ENCODE data around the gene RASA3. TPM values are rescaled to one million over a fixed set of nuclear protein-coding genes. Genes with fewer than 3 reads are reported as not detected.
A peak's percentile ranks its signal among the peaks of the same experiment; 100 is the strongest.
"Not testable (repeated sequence)": the region's sequence is repeated elsewhere in the genome, so short reads cannot be mapped to it uniquely, and the experiment has no call there.

Gene RASA3
- total and polyA plus RNA-seq, 12 donors: 6.8 to 16.9 (median 10.3) TPM

- ATAC-seq: peak in 7 of 8 donors; percentile 54 to 78 (median 75)
- no peak for TF ChIP-seq CTCF (IDR thresholded peaks at IDR 0.05)
- H3K9me3 ChIP-seq: no peaks in the 10 kb centered on the region
- WGBS, 2 donors: 31 to 40% methylated on average over 11 to 14 of the region's 14 CpGs
- peak in 1 of 2 donors; percentile 54 for DNase-seq
- H3K4me1 ChIP-seq: peaks cover 13 to 76% (median 38%) of the 10 kb centered on the region in 9 donors
- no peaks in the 10 kb centered on the region for H3K36me3 ChIP-seq
- no peaks in the 10 kb centered on the region for H3K27me3 ChIP-seq
- H3K4me3 ChIP-seq: peak overlapping the region in 3 of 10 donors; percentile 9 to 25 (median 12)
- intact Hi-C loops (cut with DNase I): no loop called here
- peak overlapping the region in 9 of 10 donors; percentile 37 to 86 (median 78) for H3K27ac ChIP-seq
Measured at GRCh38 chr13:114119196-114119595, 13.2 kb downstream of the RASA3 start.

GRCh38 chr13:114118511-114119123 lies 13.8 kb downstream of the RASA3 start:
- Histone ChIP-seq H3K9me3 (no peaks in the 10 kb centered on the region), H3K4me1 (peaks cover 13 to 74% (median 38%) of the 10 kb centered on the region in 9 donors), H3K4me3 (peak overlapping the region in 2 of 10 donors; percentile 12 to 25), H3K36me3 (no peaks in the 10 kb centered on the region), H3K27ac (peak overlapping the region; percentile 37 to 86 (median 78)), H3K27me3 (no peaks in the 10 kb centered on the region)
- 45 to 51% methylated on average over 11 of the region's 11 CpGs for WGBS, 2 donors
- peak in 4 of 8 donors; percentile 20 to 43 (median 33) for ATAC-seq
- TF ChIP-seq CTCF (IDR thresholded peaks at IDR 0.05): no peak
- intact Hi-C loops (cut with DNase I): no loop called here
- DNase-seq: no peak

- no peaks in the 10 kb centered on the region for H3K9me3 ChIP-seq
- H3K27me3 ChIP-seq: no peaks in the 10 kb centered on the region
- DNase-seq: no peak
- ATAC-seq: no peak
- no peak overlapping the region for H3K4me3 ChIP-seq
- intact Hi-C loops (cut with DNase I): no loop called here
- TF ChIP-seq CTCF (IDR thresholded peaks at IDR 0.05): no peak
- H3K27ac ChIP-seq: peak overlapping the region in 7 of 10 donors; percentile 34 to 86 (median 78)
- WGBS, 2 donors: 63 to 82% methylated on average over 6 of the region's 6 CpGs
- H3K4me1 ChIP-seq: peaks cover 13 to 68% (median 38%) of the 10 kb centered on the region in 9 donors
- H3K36me3 ChIP-seq: peaks cover 0 to 3% (median 0%) of the 10 kb centered on the region in 9 donors
Measured at GRCh38 chr13:114118086-114118485, 14.3 kb downstream of the RASA3 start.

- ATAC-seq; H3K9me3 ChIP-seq; DNase-seq; H3K4me3 ChIP-seq; intact Hi-C loops (cut with DNase I); H3K36me3 ChIP-seq; H3K27me3 ChIP-seq; H3K27ac ChIP-seq: not testable (repeated sequence)
- H3K4me1 ChIP-seq: peaks cover 10 to 62% (median 31%) of the 10 kb centered on the region in 9 donors
- 91 to 93% methylated on average over 20 of the region's 20 CpGs for WGBS, 2 donors
Measured at GRCh38 chr13:114117341-114117874, 15.0 kb downstream of the RASA3 start.

- no peaks in the 10 kb centered on the region for H3K27me3 ChIP-seq
- no peak overlapping the region for H3K27ac ChIP-seq
- intact Hi-C loops (cut with DNase I): no loop called here
- H3K4me1 ChIP-seq: peaks cover 5 to 60% (median 24%) of the 10 kb centered on the region in 9 donors
- DNase-seq (no peak), ATAC-seq (no peak)
- 92 to 95% methylated on average over 17 of the region's 17 CpGs for WGBS, 2 donors
- H3K36me3 ChIP-seq: peaks cover 0 to 14% (median 0%) of the 10 kb centered on the region in 9 donors
- H3K4me3 ChIP-seq: no peak overlapping the region
- H3K9me3 ChIP-seq: no peaks in the 10 kb centered on the region
- TF ChIP-seq CTCF (IDR thresholded peaks at IDR 0.05): no peak
Measured at GRCh38 chr13:114116734-114117133, 15.7 kb downstream of the RASA3 start.

All from heart right ventricle (tissue), 16 donors.